HUDEP-2 (cell line): ENCODE data around the gene ZNF200.
"Not testable (repeated sequence)": the region's sequence is repeated elsewhere in the genome, so short reads cannot be mapped to it uniquely, and the experiment has no call there.

Experiments
- DNase-seq, 76 experiments: peaks; one replicate each; lab custom pipeline; 2025; ENCODE audit not compliant: unreplicated experiment in 76 of 76; lab: John Stamatoyannopoulos, UW

The ZNF200 gene

DNA sequence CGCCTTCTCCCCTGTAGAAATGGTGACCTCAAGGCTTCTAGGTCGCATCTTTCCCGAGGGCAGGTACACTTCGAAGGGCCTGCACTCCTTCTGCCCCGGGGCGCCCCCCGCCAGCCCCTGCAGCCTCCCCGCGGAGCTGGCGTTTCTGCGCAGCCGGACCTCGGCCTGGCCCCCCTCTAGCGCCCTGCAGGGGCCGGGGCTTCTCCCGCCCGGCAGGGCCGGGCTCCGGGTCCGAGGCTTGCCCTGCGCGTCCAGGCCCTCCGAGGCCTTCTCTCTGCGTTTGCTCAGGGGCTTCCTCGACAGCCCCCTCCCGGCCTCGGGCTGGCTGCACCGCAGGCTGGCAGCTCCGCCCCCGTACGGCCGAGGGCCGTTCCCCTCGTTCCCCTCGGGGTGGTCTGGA is 19.4 kb upstream of the ZNF200 start:
- DNase-seq, result no peak

DNA sequence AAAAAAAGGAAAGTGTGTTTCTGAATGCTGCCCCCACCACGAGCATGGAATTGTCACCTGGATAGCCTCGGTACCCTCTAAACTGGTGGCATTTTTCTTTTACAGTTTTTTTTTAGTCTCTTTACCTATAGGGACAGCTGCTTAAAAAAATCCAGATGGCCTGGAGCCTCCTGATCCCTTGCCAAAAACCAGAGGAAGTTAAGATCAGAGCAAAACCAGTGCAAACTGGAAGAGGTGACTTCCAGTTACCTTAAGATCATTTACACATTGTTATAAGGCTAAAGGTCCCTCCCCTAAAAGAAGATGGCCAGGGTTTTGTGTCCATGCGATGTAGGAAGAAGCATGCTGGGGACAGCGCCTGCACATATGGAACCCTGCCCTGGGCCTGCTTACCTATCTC is 18.0 kb upstream of the ZNF200 start:
- no peak for DNase-seq

DNA sequence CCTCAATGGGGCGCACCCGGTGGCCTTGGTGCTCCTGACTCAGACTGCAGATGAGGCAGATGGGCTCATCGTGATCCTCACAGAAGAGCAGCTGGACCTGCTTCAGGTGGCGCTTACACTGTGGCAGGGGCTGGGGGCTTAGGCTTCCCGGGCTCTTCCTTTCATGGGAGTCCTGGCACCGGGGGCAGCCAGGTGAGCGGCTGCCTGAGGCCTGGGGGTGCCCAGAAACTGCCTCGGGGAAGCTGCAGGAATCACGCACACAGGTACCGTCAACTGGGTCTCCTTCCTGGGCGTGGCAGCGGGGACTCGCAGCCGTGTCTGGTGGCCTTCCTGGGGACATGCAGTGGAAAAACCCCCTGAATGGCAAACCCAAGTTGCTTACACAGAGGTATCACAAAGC is 14.5 kb upstream of the ZNF200 start:
- no peak for DNase-seq

DNA sequence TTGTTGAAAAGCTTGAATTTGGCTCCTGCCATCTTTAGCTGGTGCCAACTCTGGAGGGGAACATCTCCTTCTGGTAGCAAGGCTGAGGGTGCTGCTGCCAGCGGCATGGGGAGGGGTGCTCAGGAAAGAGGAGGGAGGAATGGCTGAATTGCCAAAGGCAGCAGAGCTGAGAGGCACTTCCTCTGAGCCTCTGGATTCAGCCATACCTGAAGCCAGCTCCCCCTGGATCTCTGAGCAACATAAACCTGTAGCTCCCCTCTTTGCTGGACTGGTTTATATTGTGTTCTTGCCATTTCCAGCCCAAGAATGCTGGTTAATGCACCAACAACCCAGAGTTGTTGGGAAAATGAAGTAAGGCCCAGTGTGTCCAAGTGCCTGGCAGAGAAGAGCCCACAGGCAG is 14.1 kb upstream of the ZNF200 start:
- DNase-seq, result no peak

DNA sequence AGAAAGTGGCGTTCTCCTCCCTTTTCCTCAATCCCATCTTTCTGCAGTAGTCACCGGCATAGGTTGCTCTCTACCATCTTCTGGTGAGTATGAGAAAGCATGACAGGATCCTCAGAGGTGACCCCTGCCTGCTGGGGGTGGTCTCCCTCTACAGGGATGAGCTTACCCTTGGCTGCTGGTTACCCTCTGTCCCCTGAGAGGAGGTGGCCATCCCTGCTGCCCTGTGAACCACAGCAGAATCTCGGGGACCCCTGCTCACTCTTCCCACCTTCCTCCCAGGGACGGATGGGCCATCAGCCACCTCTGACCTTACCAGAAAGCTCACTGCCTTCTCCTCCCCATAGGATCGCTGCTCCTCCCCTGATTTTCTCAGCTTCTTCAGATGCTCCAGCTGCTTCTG is 13.6 kb upstream of the ZNF200 start:
- no peak for DNase-seq

DNA sequence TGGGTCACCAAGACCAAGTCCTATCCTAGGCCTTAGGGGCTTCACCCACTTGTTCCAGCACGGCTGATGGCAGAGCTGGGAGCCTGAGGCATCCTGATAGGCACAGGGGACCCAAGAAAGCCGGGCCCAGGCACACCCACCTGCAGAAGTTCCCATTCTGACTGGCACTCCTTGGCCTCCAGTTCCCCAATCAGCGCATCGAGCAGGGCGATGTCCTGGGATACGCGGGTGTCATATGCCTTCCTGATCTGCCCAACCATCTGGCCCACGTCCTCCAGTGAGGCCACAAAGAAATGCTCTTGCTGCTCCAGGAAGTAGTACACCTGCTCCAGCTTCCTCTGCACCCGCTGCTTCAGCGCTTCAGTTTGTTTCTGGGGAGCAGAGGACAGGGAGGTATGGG is 11.9 kb upstream of the ZNF200 start:
- DNase-seq, result no peak

DNA sequence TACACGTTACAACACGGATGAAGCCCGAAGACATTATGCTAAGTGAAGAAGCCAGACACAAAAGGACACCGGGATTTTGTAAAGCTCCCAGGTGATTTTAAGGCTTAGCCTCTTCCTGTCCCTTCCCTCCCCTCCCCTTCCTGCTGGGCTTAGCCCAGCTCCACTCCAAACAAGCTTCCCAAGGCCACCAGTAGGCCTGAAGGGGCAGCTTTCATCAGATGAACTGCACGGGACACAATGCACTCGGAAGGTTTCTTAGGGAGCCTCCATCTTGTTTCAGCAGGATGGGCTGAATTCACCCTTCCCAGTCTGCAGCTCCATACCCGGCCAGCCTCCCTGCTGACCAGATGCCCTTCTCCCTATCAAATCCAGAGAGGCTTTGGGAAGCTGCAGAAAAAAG is 11.0 kb upstream of the ZNF200 start:
- DNase-seq, result no peak

DNA sequence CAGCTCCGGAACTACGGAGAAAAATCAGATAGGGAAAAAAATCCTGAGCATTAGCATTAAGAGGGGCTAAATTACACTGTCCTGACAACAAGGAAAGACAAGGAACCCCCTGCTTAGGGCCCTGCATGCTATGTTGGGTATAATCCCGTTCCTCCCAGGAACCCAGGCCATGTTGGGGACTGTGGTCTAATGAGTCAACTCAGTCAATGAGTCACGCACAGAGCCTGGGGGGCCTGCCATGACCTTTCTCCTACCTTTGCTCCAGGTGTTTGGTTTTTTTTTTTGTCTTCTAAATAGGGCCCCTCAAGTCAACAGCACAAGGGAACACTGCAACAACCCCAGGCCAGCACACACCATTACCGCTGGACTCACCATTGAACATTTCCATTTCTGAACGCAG is 8.9 kb upstream of the ZNF200 start:
- no peak for DNase-seq

DNA sequence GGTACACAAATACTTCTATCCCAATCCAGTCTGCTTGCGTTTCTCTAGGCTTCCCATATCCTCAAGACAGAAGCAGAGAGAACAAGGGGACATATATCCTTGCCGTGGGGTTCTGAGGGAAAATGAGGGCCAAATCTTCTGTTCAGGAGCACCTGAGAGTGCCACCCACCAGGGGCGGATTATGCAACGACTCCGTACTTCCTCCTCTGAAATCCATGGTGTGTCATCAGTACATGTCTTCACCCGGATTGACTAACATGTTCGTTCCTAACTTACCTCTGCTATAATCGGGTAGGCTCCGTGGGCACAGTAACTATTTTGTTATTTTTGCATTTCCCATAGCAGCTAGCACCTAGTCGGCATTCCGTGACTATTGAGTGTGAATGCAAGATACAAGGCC is 7.8 kb upstream of the ZNF200 start:
- DNase-seq, result no peak

DNA sequence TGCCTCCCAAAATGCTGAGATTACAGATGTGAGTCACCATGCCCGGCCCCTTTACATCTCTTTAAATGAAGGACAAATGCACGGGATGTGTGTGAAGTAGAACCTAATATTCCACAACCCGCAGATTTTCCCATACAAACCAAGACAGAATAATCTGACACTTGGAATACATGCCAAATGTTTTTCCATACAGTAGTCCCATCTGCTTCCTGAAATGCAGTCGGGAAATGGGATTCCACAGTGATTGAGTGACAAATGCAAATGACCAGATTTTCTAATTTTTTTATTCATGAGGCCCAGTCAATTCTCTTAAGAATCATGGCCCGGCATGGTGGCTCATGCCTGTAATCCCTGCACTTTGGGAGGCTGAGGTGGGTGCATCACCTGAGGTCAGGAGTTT is 6.8 kb upstream of the ZNF200 start:
- DNase-seq, result no peak

DNA sequence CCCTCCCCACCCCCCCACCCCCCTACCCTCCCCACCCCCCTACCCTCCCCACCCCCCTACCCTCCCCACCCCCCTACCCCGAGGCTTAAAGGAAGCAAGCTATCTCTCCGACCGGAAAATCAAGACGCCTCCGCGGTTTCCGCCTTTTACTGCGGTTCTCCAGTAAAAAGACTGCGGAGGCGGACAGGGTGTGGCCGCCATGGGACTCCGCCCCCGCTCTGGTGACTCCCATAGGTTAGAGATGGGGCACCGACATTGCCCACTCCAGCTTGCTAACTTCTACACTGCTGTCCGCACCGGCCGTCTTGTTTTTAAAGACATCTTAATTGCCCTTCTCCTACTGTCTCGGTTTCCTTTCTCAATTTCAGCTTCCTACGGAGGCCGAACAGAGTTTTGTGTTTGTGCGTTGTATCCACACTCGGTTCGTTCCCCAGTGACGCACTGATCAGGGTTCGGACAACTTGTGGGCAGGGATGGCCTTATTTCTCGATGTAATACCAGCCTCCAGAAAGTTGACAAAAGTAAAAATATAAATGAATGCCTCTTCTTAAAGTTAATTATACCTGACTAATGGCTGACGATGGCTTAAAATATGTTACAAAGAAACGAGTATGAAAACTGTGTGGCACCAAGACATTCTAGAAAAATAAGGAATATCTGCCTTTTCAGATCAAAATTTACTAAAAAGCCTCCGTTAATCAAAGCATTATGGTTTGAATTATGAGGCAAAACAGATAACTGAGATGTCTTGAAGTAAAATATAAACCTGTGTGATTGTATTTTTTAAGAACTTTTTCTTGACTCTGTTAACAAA is 1.1 kb upstream of the ZNF200 start:
- peak in 1 of 76 experiments; percentile 9 for DNase-seq

DNA sequence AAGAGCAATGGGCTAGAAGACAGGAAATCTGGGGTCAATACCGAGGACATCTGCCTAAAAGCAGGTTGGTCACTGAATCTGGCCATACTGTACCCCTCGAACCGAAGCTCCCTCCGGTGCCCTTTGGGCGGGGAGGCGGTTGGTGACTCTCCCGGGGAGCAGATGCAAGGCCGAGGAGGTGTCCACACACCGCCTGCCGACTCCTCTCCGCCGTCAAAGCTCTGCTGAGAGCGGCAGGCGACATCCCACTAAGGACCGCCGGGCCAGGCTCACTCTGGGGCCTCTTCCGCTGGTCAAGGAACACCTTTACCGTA is 458 bp downstream of the ZNF200 start:
- peak in 7 of 76 experiments; percentile 7 to 40 (median 25) for DNase-seq

DNA sequence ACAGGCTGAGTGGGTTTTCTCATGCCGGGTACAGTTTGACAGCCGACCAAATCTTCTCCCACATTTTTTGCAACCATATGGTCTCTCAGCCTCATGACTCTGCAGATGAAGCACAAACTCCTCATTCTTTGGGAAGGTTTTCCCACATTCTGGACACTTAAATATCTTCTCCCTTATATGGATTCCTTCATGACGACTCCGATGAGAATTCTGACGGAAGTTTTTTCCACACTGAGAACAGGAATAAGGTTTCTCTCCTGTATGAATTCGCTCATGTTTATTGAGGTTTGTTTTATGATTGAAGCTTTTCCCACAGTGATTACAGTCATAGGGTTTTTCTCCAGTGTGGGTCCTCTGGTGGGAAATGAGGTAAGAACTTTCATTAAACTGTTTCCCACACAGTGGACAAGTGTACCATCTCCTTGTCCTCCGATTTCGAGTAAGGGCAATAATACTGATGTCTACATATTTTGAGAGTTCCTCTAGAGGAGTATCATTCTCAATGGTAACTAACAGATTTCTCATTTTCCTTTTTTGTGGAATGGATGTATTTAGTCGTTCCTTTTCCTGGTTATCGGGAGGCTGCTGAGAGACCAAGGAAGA is 10.9 kb downstream of the ZNF200 start:
- DNase-seq, result no peak

DNA sequence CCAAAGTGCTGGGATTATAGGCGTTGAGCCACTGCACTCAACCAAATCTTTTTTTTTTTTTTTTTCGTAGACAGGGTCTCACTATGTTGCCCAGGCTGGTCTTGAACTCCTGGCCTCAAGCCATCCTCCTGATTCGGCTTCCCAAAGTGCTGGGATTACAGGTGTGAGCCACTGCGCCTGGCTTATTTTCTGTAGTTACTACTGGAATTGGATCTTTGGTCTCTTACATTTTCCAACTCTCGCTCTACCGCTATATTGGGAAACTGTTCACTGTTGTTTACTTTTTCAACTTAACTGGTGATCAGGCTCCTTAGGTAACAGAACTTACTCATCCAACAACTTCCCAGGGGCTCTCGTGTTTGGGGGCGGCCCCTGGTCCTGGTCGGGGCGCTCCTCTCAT is 14.1 kb downstream of the ZNF200 start:
- no peak for DNase-seq

DNA sequence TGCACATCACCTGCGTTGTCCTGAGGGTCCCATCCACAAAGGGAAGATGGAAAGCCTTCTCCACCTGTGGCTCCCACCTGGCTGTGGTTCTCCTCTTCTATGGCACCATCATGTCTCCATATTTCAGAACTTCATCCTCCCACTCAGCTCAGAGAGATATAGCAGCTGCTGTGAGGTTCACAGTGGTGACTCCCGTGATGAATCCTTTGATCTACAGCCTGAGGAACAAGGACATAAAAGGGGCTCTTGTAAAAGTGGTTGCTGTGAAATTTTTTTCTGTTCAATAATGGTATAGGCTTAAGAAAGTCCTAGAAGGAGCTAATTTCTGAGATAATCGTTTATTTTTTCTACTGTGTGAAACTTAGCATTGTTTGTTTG is 18.7 kb downstream of the ZNF200 start:
- DNase-seq, result no peak

DNA sequence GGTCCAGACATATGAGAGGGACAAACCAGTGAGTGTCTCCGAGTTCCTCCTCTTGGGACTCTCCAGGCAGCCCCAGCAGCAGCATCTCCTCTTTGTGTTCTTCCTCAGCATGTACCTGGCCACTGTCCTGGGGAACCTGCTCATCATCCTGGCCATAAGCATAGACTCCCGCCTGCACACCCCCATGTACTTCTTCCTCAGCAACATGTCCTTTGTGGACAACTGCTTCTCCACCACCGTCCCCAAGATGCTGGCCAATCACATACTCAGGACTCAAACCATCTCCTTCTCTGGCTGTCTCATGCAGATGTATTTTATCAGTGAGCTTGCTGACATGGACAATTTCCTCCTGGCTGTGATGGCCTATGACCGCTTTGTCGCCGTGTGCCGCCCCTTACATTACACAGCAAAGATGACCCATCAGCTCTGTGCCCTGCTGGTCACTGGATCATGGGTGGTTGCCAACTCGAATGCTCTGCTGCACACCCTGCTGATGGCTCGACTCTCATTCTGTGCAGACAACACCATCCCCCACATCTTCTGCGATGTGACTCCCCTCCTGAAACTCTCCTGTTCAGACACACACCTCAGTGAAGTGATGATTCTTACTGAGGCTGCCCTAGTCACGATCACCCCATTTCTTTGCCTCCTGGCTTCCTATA is 19.2 kb downstream of the ZNF200 start:
- DNase-seq, result no peak

DNA sequence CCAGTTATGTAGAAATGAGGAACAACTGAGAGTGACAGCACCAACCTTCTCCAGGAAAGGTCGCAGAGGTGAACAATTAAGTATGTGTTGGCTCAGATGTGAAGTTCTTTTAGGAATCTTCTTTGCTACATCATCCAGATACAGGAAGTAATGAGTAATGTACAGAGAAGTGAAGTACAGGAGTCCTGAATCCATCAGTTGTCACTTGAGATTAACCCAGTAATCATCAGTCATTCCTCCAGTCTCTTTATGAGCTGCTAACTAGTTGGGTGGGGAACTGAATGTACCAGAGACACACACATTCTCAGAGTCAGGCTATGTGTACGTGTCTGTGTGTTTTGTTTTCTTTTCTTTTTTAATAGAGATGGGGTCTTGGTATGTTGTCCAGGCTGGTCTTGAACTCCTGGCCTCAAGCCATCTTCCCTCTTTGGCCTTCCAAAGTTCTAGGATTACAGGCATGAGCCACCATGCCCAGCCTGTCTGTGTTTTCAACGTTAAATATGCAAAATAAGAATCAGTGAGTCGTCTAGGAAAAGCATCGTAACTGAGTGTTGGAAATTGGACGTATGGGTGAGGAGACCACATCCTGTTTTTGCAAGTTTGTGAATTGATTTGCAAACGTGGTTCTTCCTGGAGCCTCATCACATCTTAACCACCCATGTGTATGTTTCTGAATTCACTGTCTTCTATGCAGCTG is 19.9 kb downstream of the ZNF200 start:
- DNase-seq, result no peak

DNA sequence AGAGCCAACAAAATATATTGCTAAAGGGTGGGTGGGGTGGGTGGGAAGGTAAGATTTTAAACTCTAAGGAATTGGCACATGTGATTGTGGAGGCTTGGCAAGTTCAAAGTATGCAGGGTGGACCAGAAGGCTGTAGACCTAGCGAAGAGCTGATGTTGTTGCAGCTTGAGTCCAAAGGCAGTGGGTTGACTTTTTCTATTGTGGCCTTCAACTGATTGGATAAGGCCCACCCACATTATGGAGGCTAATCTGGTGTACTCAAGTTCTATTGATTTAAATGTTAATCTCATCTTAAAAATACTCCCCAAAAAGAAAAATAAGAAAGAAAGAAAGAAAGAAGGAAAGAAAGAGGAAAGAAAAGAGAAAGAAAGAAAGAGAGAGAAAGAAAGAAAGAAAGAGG is 22.4 kb downstream of the ZNF200 start:
- DNase-seq, result no peak

DNA sequence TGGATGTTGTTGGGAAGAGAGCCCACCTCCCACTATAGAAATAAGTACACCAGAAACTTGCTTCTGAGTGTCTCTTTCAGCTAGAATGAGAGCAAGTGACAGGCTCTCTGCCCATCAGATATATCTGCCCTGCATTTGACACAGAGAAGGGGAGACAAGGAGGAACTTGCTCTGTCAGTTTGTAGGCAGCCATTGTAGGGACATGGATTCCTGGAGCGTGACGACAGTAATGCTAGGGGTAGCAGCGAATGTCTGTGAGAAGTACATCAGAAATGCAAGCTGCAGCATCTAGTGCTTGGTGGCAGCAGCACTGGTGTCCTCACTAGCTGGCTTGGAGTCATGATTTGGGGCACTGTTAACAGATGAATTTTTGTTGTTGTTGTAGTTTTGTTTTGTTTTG is 23.0 kb downstream of the ZNF200 start:
- DNase-seq, result no peak

DNA sequence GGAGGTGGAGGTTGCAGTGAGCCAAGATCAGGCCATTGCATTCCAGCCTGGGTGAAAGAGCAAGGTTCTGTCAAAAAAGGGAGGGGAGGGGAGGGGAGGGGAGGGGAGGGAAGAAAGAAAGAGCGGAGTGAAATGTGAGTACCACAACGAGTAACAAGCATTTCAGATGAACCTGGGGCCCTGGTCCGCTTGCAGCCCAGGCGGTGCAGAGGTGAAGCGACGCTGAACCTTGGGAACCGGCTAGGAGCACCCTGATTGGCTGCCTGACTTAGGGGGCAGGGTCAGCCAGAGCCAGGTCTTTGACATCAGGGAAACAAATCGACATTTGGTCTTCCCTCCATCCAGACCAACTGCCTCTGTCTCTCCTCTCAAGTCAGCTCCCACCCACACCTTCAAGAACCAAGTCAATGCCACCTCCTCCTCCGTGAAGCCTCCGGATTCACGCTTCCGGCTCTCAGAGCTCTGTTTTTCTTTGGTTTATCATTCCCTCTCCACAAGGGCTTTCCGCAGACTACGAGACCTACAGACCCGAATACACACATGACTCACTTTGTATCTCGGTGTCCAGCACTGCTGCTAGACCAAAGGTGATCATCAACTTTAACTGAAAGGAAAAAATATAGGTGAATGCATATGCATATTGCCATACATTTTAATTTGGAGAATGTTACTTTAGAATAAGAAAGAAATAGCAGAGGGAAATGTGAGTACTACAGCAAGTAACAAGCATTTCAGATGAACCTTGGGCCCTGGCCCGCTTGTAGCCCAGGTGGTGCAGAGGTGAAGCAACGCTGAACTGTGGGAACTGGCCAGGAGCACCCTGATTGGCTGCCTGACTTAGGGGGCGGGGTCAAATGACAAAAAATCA is 27.6 kb downstream of the ZNF200 start:
- no peak for DNase-seq

DNA sequence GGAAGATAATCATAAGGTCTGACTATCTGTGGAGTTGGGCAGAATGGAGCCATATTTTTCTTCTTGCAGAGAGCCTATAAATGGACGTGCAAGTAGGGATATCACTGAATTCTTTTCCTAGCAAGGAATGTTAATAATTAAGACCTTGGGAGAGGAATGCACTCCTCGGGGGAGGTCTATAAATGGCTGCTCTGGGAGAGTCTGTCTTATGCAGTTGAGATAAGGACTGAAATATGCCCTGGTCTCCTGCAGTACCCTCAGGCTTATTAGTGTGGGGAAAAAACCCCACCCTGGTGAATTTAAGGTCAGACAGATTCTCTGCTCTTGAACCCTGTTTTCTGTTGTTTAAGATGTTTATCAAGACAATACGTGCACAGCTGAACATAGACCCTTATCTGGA is 29.0 kb downstream of the ZNF200 start:
- not testable (repeated sequence) for DNase-seq
